GM21723 (cell line): ENCODE data around the gene HOMER2.
"Not testable (repeated sequence)": the region's sequence is repeated elsewhere in the genome, so short reads cannot be mapped to it uniquely, and the experiment has no call there.

ENCODE experiments used
- ATAC-seq: cut with Tn5 transposase; IDR thresholded peaks from one replicate; pipeline ENCODE4 v1.9.1; 2021; ENCODE audit warnings: mild to moderate bottlenecking, moderate library complexity; ENCODE audit not compliant: unreplicated experiment

HOMER2 gene

DNA sequence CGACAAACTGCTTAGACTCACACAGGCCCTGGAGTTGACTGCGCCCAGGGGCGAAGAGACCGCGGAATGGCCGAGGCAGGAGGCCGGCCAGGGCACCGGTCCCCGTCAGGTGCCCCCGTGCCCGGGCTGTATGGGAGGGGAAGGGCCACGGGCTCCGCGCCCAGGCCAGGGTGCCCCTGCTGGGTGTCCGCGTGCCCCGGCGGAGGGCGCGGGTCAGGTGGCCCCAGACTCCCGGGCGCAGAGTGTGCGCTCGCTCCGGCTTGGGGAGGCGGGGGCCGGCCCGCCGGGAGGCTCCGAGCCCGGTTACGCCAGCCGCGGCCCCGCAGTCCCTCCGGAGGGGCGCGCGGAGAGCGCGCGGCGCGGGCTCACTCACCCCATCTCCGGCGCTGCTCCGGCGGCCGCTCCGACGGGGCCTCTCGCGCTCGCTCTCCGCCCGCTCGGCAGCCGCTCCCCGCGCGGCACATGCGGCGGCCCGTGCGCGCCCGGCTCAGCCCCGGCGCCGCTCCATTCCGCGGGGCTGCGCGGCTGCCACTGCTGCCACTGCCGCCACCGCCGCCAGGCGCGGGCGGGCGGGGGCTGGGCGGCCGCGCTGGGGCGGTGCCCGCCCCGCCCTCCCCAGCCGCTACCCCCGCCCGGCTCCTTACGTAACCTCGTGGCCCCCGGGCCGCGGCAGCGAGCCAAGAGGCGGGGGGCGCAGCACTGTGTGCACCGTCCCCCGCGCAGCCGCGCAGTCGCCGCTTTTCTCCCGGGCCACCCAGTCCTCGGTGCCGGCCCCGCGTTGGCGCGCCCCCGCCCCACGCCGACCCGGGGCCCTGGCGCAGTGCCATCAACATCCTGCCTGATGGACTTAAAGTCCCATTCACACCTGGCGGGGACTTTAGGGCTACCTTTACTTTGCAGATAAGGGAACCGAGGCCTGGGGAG, at the start of gene HOMER2:
Gene HOMER2 (minus strand): TSS at position 563 of the 924 bp plus-strand sequence. CDS start 185 bp downstream, at position 378.
- no peak for ATAC-seq

DNA sequence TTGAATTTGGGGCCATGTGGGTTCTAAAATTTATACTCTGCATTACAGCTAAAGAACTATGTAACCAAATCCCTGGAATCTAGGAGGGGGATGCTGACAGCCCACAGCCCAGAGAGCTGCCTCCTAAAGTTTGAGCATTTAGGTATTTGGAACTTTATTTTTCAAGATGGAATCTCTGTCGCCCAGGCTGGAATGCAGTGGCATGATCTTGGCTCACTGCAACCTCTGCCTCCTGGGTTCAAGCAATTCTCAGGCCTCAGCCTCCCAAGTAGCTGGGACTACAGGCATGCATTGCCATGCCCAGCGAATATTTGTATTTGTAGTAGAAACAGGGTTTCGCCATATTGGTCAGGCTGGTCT, 48.1 kb upstream of the HOMER2 start:
- not testable (repeated sequence) for ATAC-seq

- no peak for ATAC-seq
These were observed 47.6 kb upstream of the HOMER2 start for GRCh38 chr15:82999905-83000671.

DNA sequence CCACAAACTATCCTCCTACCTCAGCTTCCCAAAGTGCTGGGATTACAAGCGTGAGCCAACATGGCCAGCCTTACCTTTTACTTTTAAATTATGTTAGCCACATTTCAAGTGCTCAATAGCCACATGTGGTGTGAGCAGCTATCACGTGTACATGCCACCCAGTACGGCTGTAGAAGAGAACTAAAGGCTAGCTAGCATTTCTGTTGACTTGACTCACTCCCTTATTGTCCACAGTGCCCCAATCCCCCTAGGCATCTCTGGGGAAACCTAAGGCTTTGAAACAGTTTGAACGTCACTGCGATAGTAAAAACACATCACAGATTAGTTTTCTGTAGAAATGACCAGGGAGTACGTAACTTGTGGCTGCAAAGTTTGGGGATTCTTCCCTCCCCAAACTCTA, 46.9 kb upstream of the HOMER2 start:
- ATAC-seq: no peak

DNA sequence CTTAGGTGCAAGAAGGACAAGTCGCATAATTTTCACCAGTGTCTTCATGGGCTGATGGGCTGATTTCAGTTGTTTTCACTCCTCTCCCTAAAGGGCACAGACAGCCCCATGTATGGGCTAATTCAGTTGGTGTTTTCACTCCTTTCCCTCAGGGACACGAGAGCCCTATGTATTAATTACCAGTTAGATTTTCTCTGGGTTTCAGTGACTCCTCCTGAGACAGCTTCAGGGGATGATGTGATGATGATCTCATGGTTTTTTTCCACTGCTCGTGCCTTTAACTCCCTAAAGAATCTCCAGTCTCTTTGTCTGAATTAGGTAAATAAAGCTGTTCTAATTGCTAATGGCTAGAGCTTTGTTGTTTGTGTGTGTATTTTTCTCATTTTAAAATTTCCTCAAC, 43.4 kb upstream of the HOMER2 start:
- no peak for ATAC-seq

- no peak for ATAC-seq
These were observed 42.6 kb upstream of the HOMER2 start for GRCh38 chr15:82995076-82995475.

- ATAC-seq: no peak
These were observed 40.6 kb upstream of the HOMER2 start for GRCh38 chr15:82993144-82993543.

- ATAC-seq: no peak
These were observed 40.0 kb upstream of the HOMER2 start for GRCh38 chr15:82992436-82992998.

- ATAC-seq: peak; percentile 23
These were observed 33.9 kb upstream of the HOMER2 start for GRCh38 chr15:82986442-82986780.

GRCh38 chr15:82985688-82986441, 33.3 kb upstream of the HOMER2 start, which contains the start of gene RAMAC:
TSS of gene RAMAC (plus strand) at chr15:82986210. CDS start at chr15:82989019, 2,809 bp downstream.
- ATAC-seq: peak; percentile 93

DNA sequence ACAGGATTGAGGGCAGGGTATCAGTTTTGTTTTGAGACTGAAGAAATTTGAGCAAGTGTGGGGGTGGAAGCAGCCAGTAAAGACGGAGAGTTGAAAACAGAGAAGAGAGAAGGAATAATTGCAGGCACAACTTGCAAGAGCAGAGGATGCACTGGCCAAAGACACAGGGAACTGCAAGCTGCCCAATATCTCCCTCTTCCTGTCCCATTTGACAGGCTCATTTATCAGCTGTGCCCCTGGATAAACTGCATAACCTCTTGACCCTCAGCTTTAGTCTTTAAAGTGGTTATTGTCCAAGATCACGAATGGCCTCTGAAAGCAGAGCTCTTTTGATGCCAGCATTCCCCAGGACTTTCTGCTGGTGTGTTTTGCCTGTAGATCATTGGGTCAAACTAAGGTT, 28.5 kb upstream of the HOMER2 start:
- no peak for ATAC-seq

GRCh38 chr15:82979726-82980125, 27.2 kb upstream of the HOMER2 start:
- ATAC-seq: no peak

DNA sequence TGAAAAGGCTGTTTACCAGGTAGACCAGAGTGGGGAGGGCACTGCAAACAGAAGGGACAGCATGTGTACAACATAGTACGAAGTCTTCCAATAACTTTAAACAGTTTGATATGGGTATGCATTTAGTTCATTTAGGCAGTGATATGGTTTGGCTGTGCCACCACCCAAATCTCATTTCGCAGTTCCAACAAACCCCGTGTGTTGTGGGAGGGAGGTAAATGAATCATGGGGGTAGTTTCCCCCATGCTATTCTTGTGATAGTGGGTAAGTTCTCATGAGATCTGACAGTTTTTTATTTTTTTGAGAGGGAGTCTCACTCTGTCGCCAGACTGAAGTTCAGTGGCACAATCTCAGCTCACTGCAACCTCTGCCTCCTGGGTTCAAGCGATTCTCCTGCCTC, 25.9 kb upstream of the HOMER2 start:
- no peak for ATAC-seq

DNA sequence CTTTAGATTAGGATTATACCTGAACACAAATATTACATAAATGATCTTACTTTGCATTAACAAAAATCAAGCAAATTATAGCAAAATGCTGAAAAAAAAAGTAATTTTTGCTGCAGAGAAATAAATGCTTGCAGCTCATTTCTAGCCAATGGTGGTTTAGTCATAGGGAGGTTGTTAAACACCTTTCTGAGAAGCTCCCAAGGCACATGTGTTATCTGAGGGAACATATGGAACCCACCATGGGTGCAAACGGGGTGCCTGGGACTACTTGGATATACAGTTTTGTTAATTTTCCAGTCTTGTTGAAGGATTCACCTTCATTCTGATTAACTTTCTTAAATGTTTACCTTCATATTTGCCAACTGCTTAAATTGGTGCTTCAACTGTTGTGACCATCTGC, 24.6 kb upstream of the HOMER2 start:
- ATAC-seq: no peak

DNA sequence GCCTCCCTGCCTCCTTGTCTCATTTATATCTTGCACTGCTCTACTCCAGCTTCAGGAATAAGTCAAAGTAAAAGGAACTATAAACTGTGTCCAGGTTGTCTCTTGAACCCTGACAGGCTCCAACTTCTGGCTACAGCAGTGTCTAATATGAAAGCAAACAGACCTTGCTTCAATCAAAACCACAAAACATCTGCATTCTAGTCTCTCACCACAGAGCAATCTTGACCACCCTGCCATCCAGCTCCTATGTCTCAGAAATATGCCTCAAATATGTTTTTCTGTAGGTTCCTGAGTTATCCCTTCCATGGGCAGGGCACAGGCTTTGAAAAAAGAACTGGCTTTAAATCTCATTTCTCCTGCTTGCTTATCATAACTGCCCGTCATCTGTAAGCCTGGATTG, 20.5 kb upstream of the HOMER2 start:
- ATAC-seq: no peak

DNA sequence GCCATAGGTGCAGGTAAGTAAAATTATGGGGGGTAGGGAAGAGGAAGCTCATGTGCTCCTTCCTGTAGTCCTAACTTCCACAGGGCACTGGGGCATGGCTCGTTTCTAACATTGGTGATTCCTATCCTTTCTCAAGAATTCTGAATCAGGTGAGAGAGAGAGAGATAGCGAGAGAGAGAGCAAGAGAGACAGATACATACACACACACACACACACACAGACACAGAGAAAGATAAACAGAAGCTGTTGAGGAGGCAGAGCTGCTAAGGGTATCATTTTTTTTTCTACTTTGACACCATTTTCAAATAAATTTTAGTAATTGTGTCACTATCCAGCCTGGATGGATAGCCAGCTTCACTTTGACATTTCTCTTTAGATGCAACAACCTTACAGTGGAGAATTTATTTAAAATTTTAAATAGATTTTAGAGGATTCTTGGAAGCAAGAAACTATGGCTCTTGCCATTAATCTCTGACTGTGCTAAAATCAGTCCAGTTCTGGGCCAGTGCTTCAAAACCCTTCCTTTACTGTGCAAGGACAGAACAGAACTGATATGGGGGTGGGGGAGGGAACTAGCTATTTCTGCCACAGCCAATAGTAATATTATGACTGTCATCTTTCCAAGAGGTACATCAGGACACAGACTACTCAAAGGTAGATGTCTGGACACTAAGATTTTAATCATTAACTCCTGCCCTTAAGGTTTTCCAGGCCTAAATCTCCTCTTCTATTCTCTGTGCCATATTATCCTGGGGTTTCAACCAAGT, 18.9 kb upstream of the HOMER2 start:
- ATAC-seq: no peak

GRCh38 chr15:82970696-82971095, 18.2 kb upstream of the HOMER2 start:
- no peak for ATAC-seq

DNA sequence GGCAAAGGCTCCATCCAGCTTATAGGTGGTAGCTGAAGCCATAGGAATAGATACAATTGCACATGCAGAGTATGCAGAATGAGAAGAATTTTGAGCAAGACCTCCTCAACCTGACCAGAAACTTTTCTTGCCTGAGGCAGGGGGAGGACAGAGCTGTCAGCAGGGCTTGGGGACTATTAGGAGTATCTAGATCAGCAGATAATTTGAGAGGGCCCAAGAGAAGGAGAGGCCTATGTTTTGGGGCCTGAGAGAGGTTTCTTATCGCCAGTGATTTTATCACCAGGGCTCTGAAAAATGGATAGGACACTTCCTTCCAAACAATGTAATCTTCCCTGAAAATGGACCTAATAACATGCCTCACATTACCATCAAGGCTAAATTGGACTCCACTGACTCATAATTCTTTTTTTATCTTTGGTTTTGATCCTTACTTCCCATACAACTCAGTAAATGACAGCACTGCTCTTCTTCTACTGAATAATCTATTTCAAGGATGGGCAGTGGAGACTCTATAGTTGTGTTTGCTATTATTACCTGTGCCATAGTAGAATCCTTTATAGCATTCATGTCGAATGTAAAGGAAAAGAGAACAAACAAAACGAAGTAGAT, 17.7 kb upstream of the HOMER2 start:
- ATAC-seq: no peak

GRCh38 chr15:82969353-82969752, 16.8 kb upstream of the HOMER2 start:
- ATAC-seq: no peak

GRCh38 chr15:82968066-82968465, 15.5 kb upstream of the HOMER2 start:
- no peak for ATAC-seq
